Prostate gland (tissue), 2 donors: ENCODE measurements around the gene AMOTL2. TPM values are rescaled to one million over a fixed set of nuclear protein-coding genes. Genes with fewer than 3 reads are reported as not detected.

Experiments
- DNase-seq: peaks from one replicate; pipeline ENCODE4 v3.0.0-alpha.2; 2019; ENCODE audit warnings: low spot score
- H3K27ac ChIP-seq, 2 donors: fragments of 200-600 bp; sonication (generic); 2 replicates each; pipeline ENCODE4 v1.5.1; 2017 to 2019
- H3K27me3 ChIP-seq: fragments of 200-600 bp; sonication (generic); replicated peaks from 2 replicates; pipeline ENCODE4 v1.5.1; 2019; ENCODE audit not compliant: insufficient read depth
- H3K36me3 ChIP-seq, 2 donors: fragments of 200-600 bp; sonication (generic); 1 replicate in 1 of 2; 2 replicates in 1 of 2; pipeline versions ENCODE4 v1.5.1 to v1.8.1; 2017 to 2019
- H3K4me1 ChIP-seq: fragments of 200-600 bp; sonication (generic); replicated peaks from 2 replicates; pipeline ENCODE4 v1.5.1; 2019
- H3K4me3 ChIP-seq, 2 donors: fragments of 200-600 bp; sonication (generic); 2 replicates each; pipeline ENCODE4 v1.5.1; 2017 to 2019
- H3K9me3 ChIP-seq: fragments of 200-600 bp; sonication (generic); 2 replicates; pipeline ENCODE4 v1.5.1; 2017
- CTCF ChIP-seq, 4 experiments: fragments of 200-600 bp in 2 of 4; fragments of 450-650 bp in 2 of 4; sonication (generic) in 2 of 4; IDR thresholded peaks; 1 replicate in 3 of 4; 2 replicates in 1 of 4; pipeline ENCODE4 v1.5.1; 2016 to 2019; ENCODE audit warnings: antibody characterized with exemption in 4 of 4, mild to moderate bottlenecking in 2 of 4, moderate library complexity in 2 of 4
- POLR2A ChIP-seq: fragments of 450-650 bp; IDR thresholded peaks from one replicate; pipeline ENCODE4 v1.6.1; 2016; ENCODE audit warnings: antibody characterized with exemption, mild to moderate bottlenecking
- POLR2AphosphoS5 ChIP-seq: sonication (generic); formaldehyde crosslinking; IDR thresholded peaks from one replicate; pipeline ENCODE4 v1.6.1; 2017; ENCODE audit warnings: antibody characterized with exemption
- WGBS: methylation state at CpG from one replicate; pipeline ENCODE4 v1.1.5; 2018; 5-methylcytosine and 5-hydroxymethylcytosine counted together
- intact Hi-C: fragments of 100-400 bp; cut with DNase I; formaldehyde crosslinking; loops from one replicate; pipeline ENCODE4 v1.14.2; 2022
- total RNA-seq, 2 donors: library from RNA; depleted of rRNA; stranded (reverse); fragments of >200 nt; gene quantifications; one replicate each; pipeline ENCODE4 v1.1.0, GENCODE V29; 2016

Gene AMOTL2
- total RNA-seq, 2 donors from 2014 or later = 86.1 to 92.8 TPM

- Histone ChIP-seq H3K27me3 (no peaks in the 10 kb centered on the region), H3K4me3 (no peak overlapping the region), H3K4me1 (peaks cover 17% of the 10 kb centered on the region), H3K36me3 (no peaks in the 10 kb centered on the region), H3K9me3 (no peaks in the 10 kb centered on the region), H3K27ac (no peak overlapping the region)
- intact Hi-C loops = loop anchor here (5.0 kb wide), 2 partner anchors 100 to 165 kb away; no protein-coding TSS in a partner anchor
- no peak for TF ChIP-seq POLR2A
- no peak for DNase-seq
- WGBS = 70% methylated on average over 5 of the region's 5 CpGs
These were observed 2.7 kb upstream of the AMOTL2 start for GRCh38 chr3:134376786-134377426.

- 89% methylated on average over 4 of the region's 4 CpGs for WGBS
These were observed 2.1 kb upstream of the AMOTL2 start for GRCh38 chr3:134376385-134376765.

GRCh38 chr3:134375582-134376384 is 1.5 kb upstream of the AMOTL2 start:
- Histone ChIP-seq H3K4me1 (peaks cover 21% of the 10 kb centered on the region), H3K27ac (peak overlapping the region; percentile 97 to 99), H3K9me3 (no peaks in the 10 kb centered on the region), H3K27me3 (no peaks in the 10 kb centered on the region), H3K4me3 (peak overlapping the region; percentile 69 to 73), H3K36me3 (peaks cover 3 to 6% of the 10 kb centered on the region in 2 donors)
- WGBS = 68% methylated on average over 8 of the region's 8 CpGs
- no peak for DNase-seq
- intact Hi-C loops = loop anchor here (2.0 to 5.0 kb wide), 3 partner anchors 65 to 163 kb away; no protein-coding TSS in a partner anchor
- no peak for TF ChIP-seq POLR2AphosphoS5
- no peak for TF ChIP-seq POLR2A

More at GRCh38 chr3:134376385-134376765, 2.1 kb upstream of the AMOTL2 start:
- H3K27ac ChIP-seq = no peak overlapping the region
- DNase-seq = no peak
- H3K4me1 ChIP-seq = peaks cover 17% of the 10 kb centered on the region
- H3K36me3 ChIP-seq = peaks cover 0 to under 1% of the 10 kb centered on the region in 2 donors
- no peaks in the 10 kb centered on the region for H3K9me3 ChIP-seq
- no peaks in the 10 kb centered on the region for H3K27me3 ChIP-seq
- no peak overlapping the region for H3K4me3 ChIP-seq
- intact Hi-C loops = loop anchor here (5.0 kb wide), 2 partner anchors 101 to 164 kb away; no protein-coding TSS in a partner anchor
- TF ChIP-seq CTCF (IDR thresholded peaks at IDR 0.05) (no peak), POLR2AphosphoS5 (no peak), POLR2A (no peak)

- no peaks in the 10 kb centered on the region for H3K27me3 ChIP-seq
- peak; percentile 65 for DNase-seq
- peak overlapping the region; percentile 69 to 73 for H3K4me3 ChIP-seq
- 2% methylated on average over 30 of the region's 30 CpGs for WGBS
- intact Hi-C loops = loop anchor here (2.0 to 5.0 kb wide), 3 partner anchors 64 to 163 kb away; no protein-coding TSS in a partner anchor
- peaks cover 21% of the 10 kb centered on the region for H3K4me1 ChIP-seq
- H3K36me3 ChIP-seq = peaks cover 9 to 14% of the 10 kb centered on the region in 2 donors
- TF ChIP-seq POLR2A = no peak
- peak; percentile 24 for TF ChIP-seq POLR2AphosphoS5
- H3K27ac ChIP-seq = peak overlapping the region; percentile 97 to 99
- no peaks in the 10 kb centered on the region for H3K9me3 ChIP-seq
These were observed 739 bp upstream of the AMOTL2 start for GRCh38 chr3:134374791-134375581.

- TF ChIP-seq POLR2AphosphoS5 (peak; percentile 46), POLR2A (peak; percentile 44), CTCF (IDR thresholded peaks at IDR 0.05) (no peak)
- 6% methylated on average over 51 of the region's 51 CpGs for WGBS
- Histone ChIP-seq H3K27ac (peak overlapping the region; percentile 97 to 99), H3K36me3 (peaks cover 9 to 28% of the 10 kb centered on the region in 2 donors), H3K4me3 (peak overlapping the region; percentile 69 to 73), H3K9me3 (no peaks in the 10 kb centered on the region), H3K4me1 (peaks cover 21% of the 10 kb centered on the region), H3K27me3 (no peaks in the 10 kb centered on the region)
- intact Hi-C loops = loop anchor here (2.0 kb wide), 1 partner anchor 63 kb away; no protein-coding TSS in a partner anchor
- peak; percentile 85 for DNase-seq
These were observed 759 bp downstream of the AMOTL2 start for GRCh38 chr3:134373271-134374104.
